ENCODE data around the gene GFRA3. TPM values are rescaled to one million over a fixed set of nuclear protein-coding genes. Genes with fewer than 3 reads are reported as not detected.
"Not testable (repeated sequence)": the region's sequence is repeated elsewhere in the genome, so short reads cannot be mapped to it uniquely, and the experiment has no call there.

GFRA3 gene
- total and polyA plus RNA-seq, 5 donors from 2014 or later = not detected

GRCh38 chr5:138272681-138273080, 1.7 kb downstream of the GFRA3 start:
- Mint-ChIP-seq H3K9me3 (peaks cover 0 to 3% (median 0%) of the 10 kb centered on the region in 7 donors), H3K27ac (no peak overlapping the region), H3K36me3 (no peaks in the 10 kb centered on the region), H3K4me3 (no peak overlapping the region), H3K27me3 (peaks cover 16% of the 10 kb centered on the region), H3K4me1 (peaks cover 0 to 10% (median 3%) of the 10 kb centered on the region in 4 donors)
- H3K36me3 ChIP-seq (ENCODE audit: control insufficient read depth, insufficient read depth, low read length) = no peaks in the 10 kb centered on the region
- H3K27me3 ChIP-seq (ENCODE audit: control insufficient read depth, insufficient read depth, low read length) = peaks cover 12% of the 10 kb centered on the region
- DNase-seq (no peak), ATAC-seq (ENCODE audit: low read depth in 2 of 2) (no peak)
- no peak overlapping the region for H3K4me3 ChIP-seq (ENCODE audit: low read depth, low read length)
- H3K9me3 ChIP-seq (ENCODE audit: control insufficient read depth in 2 of 2, low read length in 2 of 2) = no peaks in the 10 kb centered on the region
- H3K27ac ChIP-seq (ENCODE audit: insufficient read depth, low read length, poor library complexity, severe bottlenecking) = no peak overlapping the region
- H3K4me1 ChIP-seq (ENCODE audit: control insufficient read depth, insufficient read depth, low read length, poor library complexity, severe bottlenecking) = no peaks in the 10 kb centered on the region

DNA sequence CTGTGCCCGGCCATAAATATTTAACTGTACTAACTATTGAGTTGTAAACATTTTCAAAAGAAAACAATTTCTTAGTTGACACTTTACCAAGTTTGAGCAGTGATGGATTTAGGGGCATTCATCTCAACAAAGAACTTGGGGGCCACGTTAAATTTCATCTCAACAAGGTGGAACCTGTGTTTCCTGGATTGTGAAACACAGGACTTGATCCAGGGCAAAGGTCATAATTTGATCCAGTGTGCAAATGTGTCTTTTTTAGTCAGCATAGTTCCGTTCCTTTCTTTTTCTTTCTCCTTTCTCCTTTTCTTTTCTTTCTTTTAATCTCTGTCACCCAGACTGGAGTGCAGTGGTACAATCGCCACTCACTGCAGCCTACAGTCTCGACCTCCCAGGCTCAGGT, 3.1 kb downstream of the GFRA3 start:
- Mint-ChIP-seq H3K4me1 (peaks cover 0 to 10% (median 3%) of the 10 kb centered on the region in 4 donors), H3K4me3 (no peak overlapping the region), H3K9me3 (peaks cover 0 to 3% (median 0%) of the 10 kb centered on the region in 7 donors), H3K27me3 (peaks cover 11% of the 10 kb centered on the region), H3K36me3 (no peaks in the 10 kb centered on the region), H3K27ac (no peak overlapping the region)
- H3K27me3 ChIP-seq (ENCODE audit: control insufficient read depth, insufficient read depth, low read length) = peaks cover 12% of the 10 kb centered on the region
- no peak overlapping the region for H3K4me3 ChIP-seq (ENCODE audit: low read depth, low read length)
- ATAC-seq (ENCODE audit: low read depth in 2 of 2) = no peak
- H3K9me3 ChIP-seq (ENCODE audit: control insufficient read depth in 2 of 2, low read length in 2 of 2) = no peaks in the 10 kb centered on the region
- no peak overlapping the region for H3K27ac ChIP-seq (ENCODE audit: insufficient read depth, low read length, poor library complexity, severe bottlenecking)
- H3K4me1 ChIP-seq (ENCODE audit: control insufficient read depth, insufficient read depth, low read length, poor library complexity, severe bottlenecking) = no peaks in the 10 kb centered on the region
- H3K36me3 ChIP-seq (ENCODE audit: control insufficient read depth, insufficient read depth, low read length) = no peaks in the 10 kb centered on the region
- no peak for DNase-seq

- peaks cover 0 to 3% (median 0%) of the 10 kb centered on the region in 7 donors for H3K9me3 Mint-ChIP-seq
- H3K27ac ChIP-seq (ENCODE audit: insufficient read depth, low read length, poor library complexity, severe bottlenecking) = no peak overlapping the region
- peaks cover 21% of the 10 kb centered on the region for H3K27me3 Mint-ChIP-seq
- no peaks in the 10 kb centered on the region for H3K36me3 ChIP-seq (ENCODE audit: control insufficient read depth, insufficient read depth, low read length)
- no peaks in the 10 kb centered on the region for H3K27me3 ChIP-seq (ENCODE audit: control insufficient read depth, insufficient read depth, low read length)
- no peaks in the 10 kb centered on the region for H3K36me3 Mint-ChIP-seq
- H3K4me1 ChIP-seq (ENCODE audit: control insufficient read depth, insufficient read depth, low read length, poor library complexity, severe bottlenecking) = no peaks in the 10 kb centered on the region
- H3K9me3 ChIP-seq (ENCODE audit: control insufficient read depth in 2 of 2, low read length in 2 of 2) = no peaks in the 10 kb centered on the region
- H3K4me3 ChIP-seq (ENCODE audit: low read depth, low read length) = no peak overlapping the region
- ATAC-seq (ENCODE audit: low read depth in 2 of 2) (no peak), DNase-seq (no peak)
- H3K4me3 Mint-ChIP-seq = no peak overlapping the region
- no peaks in the 10 kb centered on the region for H3K4me1 Mint-ChIP-seq
- H3K27ac Mint-ChIP-seq = no peak overlapping the region
These were observed 10.2 kb downstream of the GFRA3 start for GRCh38 chr5:138264183-138264582.

DNA sequence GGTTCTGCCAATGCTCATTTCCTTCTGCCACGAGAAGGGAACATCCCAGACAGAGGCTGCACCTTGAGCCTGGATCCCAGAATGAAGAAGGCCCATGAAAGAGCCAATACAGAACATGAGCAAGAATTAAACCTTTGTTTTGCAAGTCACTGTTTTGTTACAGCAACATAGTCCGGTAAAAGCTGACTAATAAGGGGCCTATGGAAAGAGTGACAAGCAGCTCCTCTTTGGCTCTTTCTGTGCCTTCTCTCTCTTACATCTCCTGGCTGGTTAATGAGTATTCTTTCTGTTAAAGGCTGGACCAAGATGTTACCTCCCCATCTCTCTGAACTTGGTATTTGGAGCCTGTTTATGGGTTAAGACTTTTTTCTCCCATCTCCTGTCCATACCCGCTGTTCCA, 10.8 kb downstream of the GFRA3 start:
- Histone ChIP-seq H3K27ac (ENCODE audit: insufficient read depth, low read length, poor library complexity, severe bottlenecking) (no peak overlapping the region), H3K27me3 (ENCODE audit: control insufficient read depth, insufficient read depth, low read length) (no peaks in the 10 kb centered on the region), H3K4me1 (ENCODE audit: control insufficient read depth, insufficient read depth, low read length, poor library complexity, severe bottlenecking) (no peaks in the 10 kb centered on the region), H3K36me3 (ENCODE audit: control insufficient read depth, insufficient read depth, low read length) (no peaks in the 10 kb centered on the region), H3K9me3 (ENCODE audit: control insufficient read depth in 2 of 2, low read length in 2 of 2) (no peaks in the 10 kb centered on the region), H3K4me3 (ENCODE audit: low read depth, low read length) (no peak overlapping the region)
- Mint-ChIP-seq H3K27me3 (peaks cover 21% of the 10 kb centered on the region), H3K4me3 (no peak overlapping the region), H3K9me3 (peaks cover 0 to 3% (median 0%) of the 10 kb centered on the region in 7 donors), H3K36me3 (no peaks in the 10 kb centered on the region), H3K27ac (no peak overlapping the region), H3K4me1 (no peaks in the 10 kb centered on the region)
- ATAC-seq (ENCODE audit: low read depth in 2 of 2) = no peak
- no peak for DNase-seq

GRCh38 chr5:138258704-138259292, 15.6 kb downstream of the GFRA3 start:
- no peaks in the 10 kb centered on the region for H3K36me3 Mint-ChIP-seq
- DNase-seq (no peak), ATAC-seq (ENCODE audit: low read depth in 2 of 2) (no peak)
- H3K4me3 Mint-ChIP-seq = no peak overlapping the region
- no peak overlapping the region for H3K27ac ChIP-seq (ENCODE audit: insufficient read depth, low read length, poor library complexity, severe bottlenecking)
- no peaks in the 10 kb centered on the region for H3K9me3 Mint-ChIP-seq
- H3K27me3 ChIP-seq (ENCODE audit: control insufficient read depth, insufficient read depth, low read length) = no peaks in the 10 kb centered on the region
- peaks cover 16% of the 10 kb centered on the region for H3K27me3 Mint-ChIP-seq
- H3K36me3 ChIP-seq (ENCODE audit: control insufficient read depth, insufficient read depth, low read length) = no peaks in the 10 kb centered on the region
- H3K4me3 ChIP-seq (ENCODE audit: low read depth, low read length) = no peak overlapping the region
- H3K9me3 ChIP-seq (ENCODE audit: control insufficient read depth in 2 of 2, low read length in 2 of 2) = no peaks in the 10 kb centered on the region
- no peaks in the 10 kb centered on the region for H3K4me1 ChIP-seq (ENCODE audit: control insufficient read depth, insufficient read depth, low read length, poor library complexity, severe bottlenecking)
- no peaks in the 10 kb centered on the region for H3K4me1 Mint-ChIP-seq
- no peak overlapping the region for H3K27ac Mint-ChIP-seq

GRCh38 chr5:138257583-138257982, 16.8 kb downstream of the GFRA3 start:
- DNase-seq = no peak
- Mint-ChIP-seq H3K9me3 (no peaks in the 10 kb centered on the region), H3K4me1 (no peaks in the 10 kb centered on the region), H3K36me3 (no peaks in the 10 kb centered on the region), H3K27ac (no peak overlapping the region), H3K27me3 (peaks cover 16% of the 10 kb centered on the region), H3K4me3 (no peak overlapping the region)
- no peaks in the 10 kb centered on the region for H3K36me3 ChIP-seq (ENCODE audit: control insufficient read depth, insufficient read depth, low read length)
- H3K27me3 ChIP-seq (ENCODE audit: control insufficient read depth, insufficient read depth, low read length) = no peaks in the 10 kb centered on the region
- H3K4me1 ChIP-seq (ENCODE audit: control insufficient read depth, insufficient read depth, low read length, poor library complexity, severe bottlenecking) = no peaks in the 10 kb centered on the region
- H3K27ac ChIP-seq (ENCODE audit: insufficient read depth, low read length, poor library complexity, severe bottlenecking) = no peak overlapping the region
- H3K4me3 ChIP-seq (ENCODE audit: low read depth, low read length) = no peak overlapping the region
- no peak for ATAC-seq (ENCODE audit: low read depth in 2 of 2)
- no peaks in the 10 kb centered on the region for H3K9me3 ChIP-seq (ENCODE audit: control insufficient read depth in 2 of 2, low read length in 2 of 2)

DNA sequence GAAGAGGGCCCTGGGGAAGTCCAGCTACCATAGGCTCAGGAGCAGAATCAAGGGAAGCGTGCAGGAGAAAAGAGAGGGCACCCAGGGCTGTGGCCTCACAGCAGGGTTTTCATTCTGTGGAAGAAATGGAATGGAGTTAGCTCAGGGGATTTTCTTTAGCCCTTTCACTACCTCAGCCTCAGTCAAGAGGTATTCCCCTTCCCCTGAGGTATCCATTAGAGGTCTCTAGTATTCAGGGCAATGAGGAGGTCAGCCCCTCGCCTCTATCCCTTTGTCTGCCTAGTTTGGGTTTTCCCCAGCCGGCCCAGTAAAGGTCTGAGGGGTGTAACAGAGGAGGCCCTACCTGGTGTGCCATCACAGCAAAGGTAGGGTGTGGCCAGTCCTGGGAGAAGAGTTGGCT, 21.5 kb downstream of the GFRA3 start:
- H3K9me3 ChIP-seq (ENCODE audit: control insufficient read depth in 2 of 2, low read length in 2 of 2) = no peaks in the 10 kb centered on the region
- Mint-ChIP-seq H3K27me3 (peaks cover 20% of the 10 kb centered on the region), H3K9me3 (no peaks in the 10 kb centered on the region), H3K27ac (no peak overlapping the region), H3K4me1 (no peaks in the 10 kb centered on the region), H3K36me3 (no peaks in the 10 kb centered on the region), H3K4me3 (no peak overlapping the region)
- H3K27me3 ChIP-seq (ENCODE audit: control insufficient read depth, insufficient read depth, low read length) = no peaks in the 10 kb centered on the region
- H3K4me1 ChIP-seq (ENCODE audit: control insufficient read depth, insufficient read depth, low read length, poor library complexity, severe bottlenecking) = no peaks in the 10 kb centered on the region
- no peak for DNase-seq
- no peaks in the 10 kb centered on the region for H3K36me3 ChIP-seq (ENCODE audit: control insufficient read depth, insufficient read depth, low read length)
- no peak overlapping the region for H3K27ac ChIP-seq (ENCODE audit: insufficient read depth, low read length, poor library complexity, severe bottlenecking)
- ATAC-seq (ENCODE audit: low read depth in 2 of 2) = no peak
- no peak overlapping the region for H3K4me3 ChIP-seq (ENCODE audit: low read depth, low read length)

- H3K9me3 Mint-ChIP-seq; H3K36me3 ChIP-seq (ENCODE audit: control insufficient read depth, insufficient read depth, low read length); DNase-seq; ATAC-seq (ENCODE audit: low read depth in 2 of 2); H3K36me3 Mint-ChIP-seq; H3K4me3 ChIP-seq (ENCODE audit: low read depth, low read length); H3K27me3 ChIP-seq (ENCODE audit: control insufficient read depth, insufficient read depth, low read length); H3K9me3 ChIP-seq (ENCODE audit: control insufficient read depth in 2 of 2, low read length in 2 of 2); H3K4me1 ChIP-seq (ENCODE audit: control insufficient read depth, insufficient read depth, low read length, poor library complexity, severe bottlenecking); H3K27ac ChIP-seq (ENCODE audit: insufficient read depth, low read length, poor library complexity, severe bottlenecking); H3K4me1 Mint-ChIP-seq; H3K27ac Mint-ChIP-seq; H3K4me3 Mint-ChIP-seq: not testable (repeated sequence)
- peaks cover 34% of the 10 kb centered on the region for H3K27me3 Mint-ChIP-seq
These were observed 26.6 kb downstream of the GFRA3 start for GRCh38 chr5:138247800-138248199.

Measured in CD4-positive, CD25-positive, alpha-beta regulatory T cell (primary cell).